GM19395 (cell line): ENCODE measurements around the gene RGS6.

Experiments used
- ATAC-seq: cut with Tn5 transposase; IDR thresholded peaks from one replicate; pipeline ENCODE4 v1.9.1; 2021; ENCODE audit warnings: mild to moderate bottlenecking, moderate library complexity; ENCODE audit not compliant: unreplicated experiment

RGS6 gene

GRCh38 chr14:72070458-72070857, 138.2 kb downstream of the RGS6 start:
- no peak for ATAC-seq

GRCh38 chr14:72075649-72076334, 143.6 kb downstream of the RGS6 start:
- ATAC-seq = no peak

- ATAC-seq = no peak
Measured at GRCh38 chr14:72081137-72081536, 148.9 kb downstream of the RGS6 start.

GRCh38 chr14:72084935-72085334, 152.7 kb downstream of the RGS6 start:
- ATAC-seq = no peak

GRCh38 chr14:72089625-72090024, 157.4 kb downstream of the RGS6 start:
- no peak for ATAC-seq

- ATAC-seq = no peak
Measured at GRCh38 chr14:72094844-72095582, 162.8 kb downstream of the RGS6 start.

GRCh38 chr14:72097173-72097783, 165.0 kb downstream of the RGS6 start:
- no peak for ATAC-seq

GRCh38 chr14:72098210-72098609, 166.0 kb downstream of the RGS6 start:
- ATAC-seq = no peak

GRCh38 chr14:72099566-72099965, 167.3 kb downstream of the RGS6 start:
- no peak for ATAC-seq

GRCh38 chr14:72104011-72104613, 171.9 kb downstream of the RGS6 start:
- no peak for ATAC-seq

GRCh38 chr14:72111911-72112310, 179.7 kb downstream of the RGS6 start:
- ATAC-seq = no peak

- ATAC-seq = no peak
Measured at GRCh38 chr14:72118841-72119240, 186.6 kb downstream of the RGS6 start.

GRCh38 chr14:72120315-72120714, 188.1 kb downstream of the RGS6 start:
- ATAC-seq = no peak

GRCh38 chr14:72123755-72124154, 191.5 kb downstream of the RGS6 start:
- ATAC-seq = no peak

- ATAC-seq = no peak
Measured at GRCh38 chr14:72124171-72124570, 191.9 kb downstream of the RGS6 start.

- no peak for ATAC-seq
Measured at GRCh38 chr14:72126091-72126490, 193.9 kb downstream of the RGS6 start.

GRCh38 chr14:72126561-72126960, 194.3 kb downstream of the RGS6 start:
- ATAC-seq = no peak

GRCh38 chr14:72128629-72129028, 196.4 kb downstream of the RGS6 start:
- no peak for ATAC-seq

GRCh38 chr14:72129291-72129690, 197.1 kb downstream of the RGS6 start:
- ATAC-seq = no peak

GRCh38 chr14:72141084-72141483, 208.9 kb downstream of the RGS6 start:
- ATAC-seq = no peak

- no peak for ATAC-seq
Measured at GRCh38 chr14:72142328-72142727, 210.1 kb downstream of the RGS6 start.

GRCh38 chr14:72146241-72146640, 214.0 kb downstream of the RGS6 start:
- no peak for ATAC-seq
